WTC11 (cell line): ENCODE results near the gene SERP2.

ENCODE experiments used
- CREB1 ChIP-seq: sonication (generic); formaldehyde crosslinking; IDR thresholded peaks from 2 replicates; pipeline ENCODE4 v1.8.0; 2023; ENCODE audit warnings: mild to moderate bottlenecking, missing genetic modification reagents
- CTCF ChIP-seq: fragments of 200-600 bp; IDR thresholded peaks from 2 replicates; pipeline ENCODE4 v1.8.0; 2022; ENCODE audit warnings: antibody characterized with exemption

- TF ChIP-seq CREB1 (CRISPR knock-in tag) (no peak), CTCF (no peak; the same call in 1 of the 2 replicates)
Observed at GRCh38 chr13:44438234-44438579, 64.6 kb downstream of the SERP2 start.
